Sciatic nerve (tissue), 2 donors: ENCODE results near the gene SDK1. TPM values are rescaled to one million over a fixed set of nuclear protein-coding genes. Genes with fewer than 3 reads are reported as not detected.
"Not testable (repeated sequence)": the region's sequence is repeated elsewhere in the genome, so short reads cannot be mapped to it uniquely, and the experiment has no call there.

Experiments
- ATAC-seq: fragments of 200-7000 bp; cut with Tn5 transposase; one replicate; pipeline ENCODE4 v1.9.1; 2020; ENCODE audit warnings: mild to moderate bottlenecking, moderate library complexity
- DNase-seq: peaks from one replicate; pipeline ENCODE4 v3.0.0-alpha.2; 2020; ENCODE audit warnings: low spot score
- intact Hi-C: fragments of 100-400 bp; cut with DNase I; formaldehyde crosslinking; loops from one replicate; pipeline ENCODE4 v1.14.2; 2022
- total RNA-seq: library from RNA; stranded (reverse); fragmentation: NEBNext Ultra II Directional; extraction: Animal tissue kit (Norgen Biotek cat#: 25700); gene quantifications from one replicate; pipeline ENCODE4 v1.2.1, GENCODE V29; 2021
- donor health status: DM: no; HTN: no; CAD: no.
- donor health status: DM: no; HTN: no; CAD: no.

SDK1 gene
- total RNA-seq, 1 donor from 2014 or later = 11.2 TPM

GRCh38 chr7:4241791-4242190 is 940.7 kb downstream of the SDK1 start:
- intact Hi-C loops = no loop called here
- ATAC-seq = no peak
- peak; percentile 31 for DNase-seq

- DNase-seq = no peak
- no peak for ATAC-seq
- intact Hi-C loops = no loop called here
Measured at GRCh38 chr7:4242706-4243105, 941.7 kb downstream of the SDK1 start.

- intact Hi-C loops = no loop called here
- DNase-seq (no peak), ATAC-seq (no peak)
Measured at GRCh38 chr7:4244041-4244440, 943.0 kb downstream of the SDK1 start.

- no peak for ATAC-seq
- intact Hi-C loops = no loop called here
- DNase-seq = no peak
Measured at GRCh38 chr7:4244635-4245034, 943.6 kb downstream of the SDK1 start.

DNA sequence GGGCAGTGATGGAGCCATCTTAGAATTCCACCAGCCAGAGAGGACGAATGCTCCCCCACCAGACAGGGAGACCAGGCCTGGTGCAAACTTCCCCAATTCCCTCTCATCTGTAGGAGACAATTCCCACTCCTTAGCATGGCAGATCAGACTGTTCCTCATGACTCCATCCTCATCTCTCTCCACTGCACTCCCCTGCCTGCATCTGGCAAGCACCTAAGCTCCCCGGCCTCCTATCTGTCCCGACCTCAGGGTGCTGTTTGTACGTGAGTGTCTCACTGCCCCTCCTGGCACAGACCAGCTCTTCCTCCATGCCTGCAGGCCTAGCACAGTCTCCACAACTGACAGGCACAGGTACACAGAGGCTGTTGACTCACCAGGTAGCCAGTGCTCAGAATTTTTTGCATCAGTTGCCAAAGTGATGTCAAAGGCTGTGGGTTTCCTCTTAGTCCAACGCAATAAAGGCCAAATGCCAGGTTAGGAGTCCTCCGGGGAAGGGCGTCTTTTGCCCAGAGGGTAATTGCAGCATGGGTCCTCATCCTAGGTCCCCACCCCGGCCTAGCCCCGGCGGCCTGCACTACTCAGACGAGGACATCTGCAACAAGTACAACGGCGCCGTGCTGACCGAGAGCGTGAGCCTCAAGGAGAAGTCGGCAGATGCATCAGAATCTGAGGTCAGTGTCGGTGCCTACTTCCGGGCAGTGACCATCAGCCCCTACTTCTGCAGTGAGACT is 944.2 kb downstream of the SDK1 start:
- DNase-seq (no peak), ATAC-seq (no peak)
- intact Hi-C loops = no loop called here

DNA sequence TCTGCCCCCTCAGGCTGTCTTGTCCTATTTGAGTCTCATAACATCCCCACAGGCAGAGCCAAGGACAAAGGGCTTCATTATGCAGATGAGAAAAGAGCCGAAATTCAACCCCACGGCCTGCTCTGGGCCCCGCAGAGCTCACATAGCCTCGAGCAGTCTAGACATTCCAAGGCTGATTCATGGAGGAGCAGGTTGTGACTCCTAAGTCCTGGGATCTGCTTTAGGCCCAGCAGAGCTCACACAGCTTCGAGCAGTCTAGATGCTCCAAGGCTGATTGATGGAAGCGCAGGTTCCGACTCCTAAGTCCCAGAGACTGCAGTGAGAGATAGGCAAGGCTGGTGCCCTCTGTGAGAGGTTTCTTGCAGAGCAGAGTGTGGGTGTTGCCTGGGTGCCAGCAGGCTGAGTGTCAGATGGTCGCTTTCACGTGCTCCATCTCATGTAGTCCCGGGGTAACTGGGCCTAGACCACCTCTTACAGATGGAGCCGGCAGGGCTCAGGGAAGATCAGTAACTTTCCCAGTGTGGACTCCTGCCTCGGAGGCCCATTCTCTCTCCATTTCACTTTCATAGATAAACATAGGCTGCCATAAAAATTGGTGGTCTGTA is 944.9 kb downstream of the SDK1 start:
- no peak for ATAC-seq
- intact Hi-C loops = no loop called here
- DNase-seq = no peak

GRCh38 chr7:4246536-4246935 is 945.5 kb downstream of the SDK1 start:
- intact Hi-C loops = no loop called here
- DNase-seq (no peak), ATAC-seq (no peak)

DNA sequence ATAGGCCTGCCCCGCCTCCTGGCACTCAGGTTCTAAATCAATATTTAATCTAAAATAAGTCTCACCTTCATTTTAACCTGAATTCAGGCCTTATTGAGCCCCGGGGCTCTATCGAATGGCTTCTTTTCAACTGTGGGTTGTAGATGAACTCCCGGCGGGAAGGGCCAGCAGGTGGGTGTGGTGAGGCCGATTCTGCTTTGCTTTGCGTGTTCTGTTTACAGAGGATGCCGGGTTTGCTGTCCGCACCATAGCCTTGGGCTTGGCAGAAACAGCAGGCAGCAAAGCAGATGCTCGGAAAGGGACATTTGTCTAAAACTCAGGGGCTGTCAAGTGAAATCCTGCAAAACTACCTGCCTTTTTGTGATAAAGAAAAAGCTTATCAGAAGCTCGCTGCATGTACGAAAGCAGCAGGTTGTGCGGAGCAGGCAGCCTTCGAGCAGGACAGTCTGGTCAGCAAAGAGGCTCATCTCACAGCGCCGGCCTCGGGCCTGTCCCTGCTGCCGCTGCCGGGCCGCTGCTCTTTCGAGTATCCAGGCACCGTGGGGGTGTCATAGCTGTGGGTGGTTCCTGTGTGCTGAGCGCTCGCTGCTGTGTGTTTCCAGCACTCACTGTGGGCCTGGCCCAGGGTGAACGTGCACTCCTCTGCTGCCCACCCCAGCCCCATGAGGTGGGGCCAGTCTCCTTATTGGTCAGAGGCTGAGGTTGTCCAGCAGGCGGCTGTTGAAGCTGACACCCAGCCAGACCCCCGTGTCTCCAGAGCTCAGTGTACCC is 946.2 kb downstream of the SDK1 start:
- intact Hi-C loops = no loop called here
- DNase-seq = no peak
- no peak for ATAC-seq

DNA sequence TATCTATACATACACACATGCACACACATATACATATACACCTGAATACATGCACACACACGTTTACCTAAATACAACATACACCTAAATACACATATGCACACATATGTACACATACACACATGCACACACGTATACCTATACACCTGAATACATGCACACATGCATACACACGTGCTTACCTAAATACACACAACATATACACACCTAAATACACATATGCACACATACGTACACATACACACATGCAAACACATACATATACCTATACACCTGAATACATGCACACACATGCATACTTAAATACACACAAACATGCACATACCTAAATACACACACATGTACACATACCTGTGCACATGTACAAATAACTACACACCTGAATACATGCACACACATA is 947.2 kb downstream of the SDK1 start:
- no peak for DNase-seq
- ATAC-seq = no peak
- intact Hi-C loops = no loop called here

DNA sequence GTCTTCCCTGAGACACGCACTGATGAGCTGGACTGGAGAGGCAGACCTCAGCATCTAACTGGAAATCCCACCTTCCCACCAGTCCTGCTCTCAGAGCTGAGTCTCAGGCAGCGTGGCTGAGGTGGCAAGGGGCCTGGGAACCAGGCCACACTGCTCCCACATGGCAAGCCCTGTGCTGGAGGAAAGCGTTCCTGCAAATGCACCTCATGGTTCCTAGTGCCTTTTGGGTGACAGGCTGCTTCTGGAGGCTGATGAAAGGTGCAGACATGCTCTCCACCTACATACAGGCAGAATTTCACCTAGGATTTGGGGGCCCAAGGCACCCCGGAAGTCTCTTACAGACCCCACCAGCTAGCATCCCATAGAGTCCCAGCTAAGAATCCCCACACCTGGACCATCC is 948.2 kb downstream of the SDK1 start:
- intact Hi-C loops = no loop called here
- ATAC-seq (no peak), DNase-seq (no peak)

GRCh38 chr7:4255336-4255735 is 954.3 kb downstream of the SDK1 start:
- DNase-seq = no peak
- ATAC-seq = no peak
- intact Hi-C loops = no loop called here

- intact Hi-C loops = no loop called here
- DNase-seq (no peak), ATAC-seq (no peak)
Measured at GRCh38 chr7:4256286-4256685, 955.2 kb downstream of the SDK1 start.

DNA sequence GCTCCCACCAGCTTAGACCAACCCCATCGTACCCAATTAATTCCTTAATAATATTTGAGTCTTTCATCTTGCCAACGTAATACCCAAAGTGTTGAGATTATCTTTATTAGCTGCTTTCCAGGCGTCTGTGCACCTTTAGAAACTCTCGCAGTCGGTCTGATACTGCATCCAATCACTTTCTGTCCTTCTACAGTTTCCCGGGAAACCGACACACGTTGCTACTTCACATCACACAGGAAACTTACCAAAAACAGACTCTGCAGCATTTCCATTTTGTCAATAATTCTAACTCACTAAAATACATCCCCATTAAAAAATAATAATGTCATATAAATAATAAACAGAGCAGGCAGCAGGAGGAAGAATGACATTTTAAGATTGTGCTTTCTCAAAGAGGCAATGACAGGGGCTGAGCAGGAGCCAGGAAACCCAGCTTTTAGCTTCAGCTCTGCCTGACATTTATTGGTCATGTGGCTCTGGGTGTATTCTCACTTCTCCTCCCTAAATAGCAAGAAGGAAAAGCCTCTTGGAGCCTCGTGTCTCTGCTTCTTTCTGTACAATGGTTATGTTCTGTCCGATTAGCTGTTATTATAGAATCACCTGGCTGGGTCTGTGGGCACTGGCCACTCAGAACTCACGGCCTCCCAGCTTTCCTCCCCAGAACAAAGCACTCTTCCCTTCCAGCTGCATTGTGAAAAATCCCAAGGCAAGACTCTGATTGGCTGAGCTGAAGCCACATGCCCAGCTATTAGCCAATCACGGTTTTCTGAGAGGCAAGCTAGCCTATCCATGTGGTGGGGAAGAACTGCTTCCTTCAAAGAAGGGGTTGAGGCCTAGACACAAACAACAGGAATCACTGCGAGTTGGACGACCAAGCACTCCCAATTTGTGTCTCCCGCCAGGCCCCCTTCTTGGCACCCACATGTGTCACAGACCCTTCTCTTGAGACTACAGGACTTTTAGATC is 956.4 kb downstream of the SDK1 start:
- no peak for DNase-seq
- no peak for ATAC-seq

DNA sequence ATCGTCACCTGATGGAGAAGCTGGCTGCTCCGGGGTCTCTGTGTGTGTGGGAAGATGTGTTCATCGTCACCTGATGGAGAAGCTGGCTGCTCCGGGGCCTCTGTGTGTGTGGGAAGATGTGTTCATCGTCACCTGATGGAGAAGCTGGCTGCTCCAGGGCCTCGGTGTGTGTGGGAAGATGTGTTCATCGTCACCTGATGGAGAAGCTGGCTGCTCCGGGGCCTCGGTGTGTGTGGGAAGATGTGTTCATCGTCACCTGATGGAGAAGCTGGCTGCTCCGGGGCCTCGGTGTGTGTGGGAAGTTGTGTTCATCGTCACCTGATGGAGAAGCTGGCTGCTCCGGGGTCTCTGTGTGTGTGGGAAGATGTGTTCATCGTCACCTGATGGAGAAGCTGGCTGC is 959.1 kb downstream of the SDK1 start:
- DNase-seq, intact Hi-C loops, ATAC-seq: not testable (repeated sequence)

More for the DNA sequence above, 956.4 kb downstream of the SDK1 start:
- intact Hi-C loops = no loop called here

DNA sequence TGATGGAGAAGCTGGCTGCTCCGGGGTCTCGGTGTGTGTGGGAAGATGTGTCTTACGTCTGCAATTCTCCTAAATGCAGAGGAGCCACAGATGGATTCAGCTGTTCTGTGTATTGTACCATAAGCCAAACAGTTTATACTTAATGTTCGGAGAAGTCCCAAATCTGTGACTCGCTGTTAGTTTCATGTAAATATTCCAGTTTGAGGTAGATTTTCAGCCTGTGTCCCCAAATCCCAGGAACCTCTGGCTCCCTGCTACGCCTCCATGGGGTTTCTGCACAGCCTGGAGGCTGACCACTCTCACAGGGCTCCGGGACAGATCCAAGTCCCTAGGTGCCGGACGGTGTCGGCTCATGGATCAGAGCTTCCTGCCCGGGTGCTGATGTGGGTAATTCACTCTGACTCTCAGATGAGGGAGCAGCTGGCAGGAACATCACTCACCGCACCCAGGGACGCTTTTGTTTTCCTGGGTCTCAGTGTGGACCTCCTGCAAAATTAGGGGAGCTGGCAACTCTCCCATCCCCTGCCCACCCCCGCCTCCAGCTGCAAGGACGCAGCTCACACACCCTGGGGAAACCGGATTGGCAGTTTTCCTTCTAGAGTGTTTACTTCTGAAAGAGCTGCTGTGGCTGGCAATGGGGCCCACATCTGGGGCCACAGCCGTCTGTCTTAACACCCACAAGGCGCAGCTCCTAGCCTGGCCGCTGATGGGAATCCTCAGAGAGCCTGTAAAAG is 960.0 kb downstream of the SDK1 start:
- intact Hi-C loops = no loop called here
- DNase-seq (no peak), ATAC-seq (no peak)

DNA sequence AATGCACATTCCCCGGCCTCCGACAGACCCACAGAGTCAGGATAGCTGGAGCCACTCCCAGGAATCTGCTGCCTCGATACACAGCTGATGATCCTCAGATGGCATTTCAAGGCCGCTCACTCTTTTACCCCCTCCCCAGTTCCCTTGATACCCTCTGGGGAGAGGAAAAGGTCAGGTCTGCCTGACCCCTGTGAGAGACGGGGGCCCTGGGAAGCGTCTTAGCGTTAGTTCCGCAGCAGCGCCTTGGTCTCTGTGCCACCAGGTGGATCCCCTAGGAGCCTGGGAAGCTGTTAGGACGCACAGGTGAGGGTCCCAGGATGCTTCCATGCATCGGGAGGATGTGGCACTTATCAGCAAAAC is 960.5 kb downstream of the SDK1 start:
- ATAC-seq (no peak), DNase-seq (no peak)
- intact Hi-C loops = no loop called here

DNA sequence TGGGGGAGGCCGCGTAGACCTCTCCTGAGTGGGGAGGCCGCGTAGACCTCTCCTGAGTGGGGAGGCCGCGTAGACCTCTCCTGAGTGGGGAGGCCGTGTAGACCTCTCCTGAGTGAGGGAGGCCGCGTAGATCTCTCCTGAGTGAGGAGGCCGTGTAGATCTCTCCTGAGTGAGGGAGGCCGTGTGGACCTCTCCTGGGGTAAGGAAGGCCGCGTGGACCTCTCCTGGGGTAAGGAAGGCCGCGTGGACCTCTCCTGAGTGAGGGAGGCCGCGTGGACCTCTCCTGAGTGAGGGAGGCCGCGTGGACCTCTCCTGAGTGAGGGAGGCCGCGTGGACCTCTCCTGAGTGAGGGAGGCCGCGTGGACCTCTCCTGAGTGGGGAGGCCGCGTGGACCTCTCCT is 963.2 kb downstream of the SDK1 start:
- ATAC-seq, intact Hi-C loops: not testable (repeated sequence)
- peak; percentile 17 for DNase-seq

- intact Hi-C loops = no loop called here
- ATAC-seq (no peak), DNase-seq (peak; percentile 41)
Measured at GRCh38 chr7:4265066-4265465, 964.0 kb downstream of the SDK1 start.

DNA sequence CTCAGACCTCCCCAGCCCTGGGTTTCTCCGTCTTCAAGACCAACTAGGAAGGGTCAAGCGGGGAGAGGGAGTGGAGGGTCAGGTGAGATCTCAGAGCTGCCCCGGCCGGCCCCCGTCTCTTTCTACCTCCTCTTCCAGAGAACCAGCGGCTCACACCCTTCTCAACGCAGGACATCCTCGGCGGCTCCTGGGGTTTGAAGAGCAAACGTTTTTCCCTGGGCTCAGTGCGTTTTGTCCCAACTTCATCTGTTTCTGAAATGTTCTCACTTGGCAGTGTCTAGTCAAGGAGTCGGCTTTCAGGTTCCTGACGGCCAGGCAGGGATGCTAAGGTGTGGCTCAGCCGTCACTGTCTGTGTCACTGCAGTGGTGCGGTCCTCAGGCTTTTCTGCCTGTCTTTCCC is 964.6 kb downstream of the SDK1 start:
- DNase-seq = peak; percentile 39
- ATAC-seq = no peak
- intact Hi-C loops = no loop called here
